ENCODE measurements around the gene ARRB1. TPM values are rescaled to one million over a fixed set of nuclear protein-coding genes. Genes with fewer than 3 reads are reported as not detected.

ARRB1 gene
- total and polyA plus RNA-seq, 10 donors, result 11.6 to 139 (median 78.1) TPM

GRCh38 chr11:75398906-75399305 lies 47.4 kb upstream of the ARRB1 start:
- Histone ChIP-seq H3K27ac (peak overlapping the region in 4 of 8 donors; percentile 93 to 97 (median 95)), H3K9me3 (no peaks in the 10 kb centered on the region), H3K4me3 (peak overlapping the region in 2 of 8 donors; percentile 59 to 95), H3K36me3 (peaks cover 0 to 34% (median 33%) of the 10 kb centered on the region in 6 donors), H3K27me3 (replicated peaks in 1 of 7) (no peaks in the 10 kb centered on the region), H3K4me1 (peaks cover 22 to 68% (median 49%) of the 10 kb centered on the region in 6 donors)
- intact Hi-C loops (cut with DNase I; ENCODE audit: low total_unique reads), result no loop called here
- DNase-seq, result peak; percentile 71
- TF ChIP-seq POLR2AphosphoS5 (IDR thresholded peaks at IDR 0.05) (no peak), POLR2A (IDR thresholded peaks at IDR 0.05) (no peak), CTCF (IDR thresholded peaks at IDR 0.05 in 8 of 11, conservative IDR thresholded peaks at IDR 0.05 in 3 of 11) (no peak)
- WGBS, 5 donors, result 72 to 85% (median 83%) methylated on average over 8 of the region's 8 CpGs

- intact Hi-C loops (cut with DNase I; ENCODE audit: low total_unique reads), result loop anchor here (5.0 kb wide), 1 partner anchor 138 kb away; no protein-coding TSS in a partner anchor
- peaks cover 0 to 31% (median 10%) of the 10 kb centered on the region in 6 donors for H3K4me1 ChIP-seq
- DNase-seq, result no peak
- no peak for TF ChIP-seq POLR2AphosphoS5 (IDR thresholded peaks at IDR 0.05)
- no peak for TF ChIP-seq CTCF (IDR thresholded peaks at IDR 0.05 in 8 of 11, conservative IDR thresholded peaks at IDR 0.05 in 3 of 11)
- 75 to 89% (median 84%) methylated on average over 8 of the region's 8 CpGs for WGBS, 5 donors
- peak overlapping the region in 5 of 8 donors; percentile 51 to 75 (median 62) for H3K27ac ChIP-seq
- no peaks in the 10 kb centered on the region for H3K9me3 ChIP-seq
- H3K4me3 ChIP-seq, result no peak overlapping the region
- H3K27me3 ChIP-seq (replicated peaks in 1 of 7), result peaks cover 0 to 6% (median 0%) of the 10 kb centered on the region in 7 donors
- no peaks in the 10 kb centered on the region for H3K36me3 ChIP-seq
Measured at GRCh38 chr11:75394085-75394840, 42.8 kb upstream of the ARRB1 start.

- H3K4me1 ChIP-seq, result peaks cover 0 to 21% (median 11%) of the 10 kb centered on the region in 6 donors
- DNase-seq, result peak; percentile 58
- no peaks in the 10 kb centered on the region for H3K36me3 ChIP-seq
- H3K27ac ChIP-seq, result no peak overlapping the region
- H3K27me3 ChIP-seq (replicated peaks in 1 of 7), result peaks cover 0 to 10% (median 0%) of the 10 kb centered on the region in 7 donors
- no peaks in the 10 kb centered on the region for H3K9me3 ChIP-seq
- no peak overlapping the region for H3K4me3 ChIP-seq
- intact Hi-C loops (cut with DNase I; ENCODE audit: low total_unique reads), result loop anchor here (5.0 kb wide), 1 partner anchor 142 kb away; no protein-coding TSS in a partner anchor
- WGBS, 5 donors, result 84 to 93% (median 86%) methylated on average over 7 of the region's 7 CpGs
- TF ChIP-seq POLR2A (IDR thresholded peaks at IDR 0.05) (no peak), POLR2AphosphoS5 (IDR thresholded peaks at IDR 0.05) (no peak), CTCF (IDR thresholded peaks at IDR 0.05 in 8 of 11, conservative IDR thresholded peaks at IDR 0.05 in 3 of 11) (no peak)
Measured at GRCh38 chr11:75389925-75390324, 38.5 kb upstream of the ARRB1 start.

- no peak overlapping the region for H3K4me3 ChIP-seq
- peaks cover 0 to 10% (median 0%) of the 10 kb centered on the region in 7 donors for H3K27me3 ChIP-seq (replicated peaks in 1 of 7)
- no peaks in the 10 kb centered on the region for H3K36me3 ChIP-seq
- no peaks in the 10 kb centered on the region for H3K9me3 ChIP-seq
- WGBS, 5 donors, result 70 to 82% (median 77%) methylated on average over 11 of the region's 11 CpGs
- TF ChIP-seq CTCF (IDR thresholded peaks at IDR 0.05 in 8 of 11, conservative IDR thresholded peaks at IDR 0.05 in 3 of 11) (no peak), POLR2AphosphoS5 (IDR thresholded peaks at IDR 0.05) (no peak), POLR2A (IDR thresholded peaks at IDR 0.05) (no peak)
- H3K4me1 ChIP-seq, result peaks cover 1 to 23% (median 16%) of the 10 kb centered on the region in 6 donors
- intact Hi-C loops (cut with DNase I; ENCODE audit: low total_unique reads), result no loop called here
- peak; percentile 45 for DNase-seq
- peak overlapping the region in 5 of 8 donors; percentile 53 to 77 (median 64) for H3K27ac ChIP-seq
Measured at GRCh38 chr11:75389276-75389605, 37.8 kb upstream of the ARRB1 start.

Data from spleen (tissue), 11 donors.